PC-3 (cell line): ENCODE measurements around the gene SIGLEC6. TPM values are rescaled to one million over a fixed set of nuclear protein-coding genes. Genes with fewer than 3 reads are reported as not detected.

Experiments
- ATAC-seq: fragments of 200-7000 bp; cut with Tn5 transposase; 2 replicates; pipeline ENCODE4 v1.9.1; 2020; ENCODE audit warnings: mild to moderate bottlenecking, moderate library complexity
- BruUV-seq: library from RNA; stranded (reverse); fragments of 400-500 nt; replicated peaks from 2 replicates; lab custom pipeline; 2021; lab: Mats Ljungman, UMichigan
- CTCF ChIA-PET: fragments of 300-600 bp; sonication (Branson Sonifier 250); formaldehyde crosslinking; loops from one replicate; lab custom pipeline; 2022; ENCODE audit warnings: antibody characterized with exemption; lab: Charles Lee
- POLR2A ChIA-PET: fragments of 300-600 bp; sonication (Branson Sonifier 250); formaldehyde crosslinking; loops from one replicate; lab custom pipeline; 2022; ENCODE audit warnings: antibody characterized with exemption; ENCODE audit not compliant: unreplicated experiment; lab: Charles Lee
- DNase-seq: peaks from one replicate; pipeline ENCODE4 v3.0.0-alpha.2; 2015
- H2AFZ ChIP-seq: fragments of 300-600 bp; sonication (generic); 2 replicates; pipeline ENCODE4 v1.6.0; 2016; ENCODE audit warnings: antibody characterized with exemption, low read length
- H3F3A ChIP-seq: fragments of 300-600 bp; sonication (generic); one replicate; pipeline ENCODE4 v1.6.0; 2017; ENCODE audit warnings: antibody characterized with exemption, low read length, control low read depth, mild to moderate bottlenecking; ENCODE audit not compliant: unreplicated experiment
- H3K27ac ChIP-seq: fragments of 300-600 bp; sonication (generic); 2 replicates; pipeline ENCODE4 v1.5.1; 2016; ENCODE audit warnings: mild to moderate bottlenecking, low read length
- H3K27me3 ChIP-seq: fragments of 300-600 bp; sonication (generic); 2 replicates; pipeline ENCODE4 v1.6.1; 2016; ENCODE audit warnings: low read length, mixed read lengths
- H3K36me3 ChIP-seq: fragments of 300-600 bp; sonication (generic); 2 replicates; pipeline ENCODE4 v1.6.1; 2016; ENCODE audit warnings: low read depth, mixed run types, low read length, mixed read lengths
- H3K4me1 ChIP-seq: fragments of 300-600 bp; sonication (generic); 2 replicates; pipeline ENCODE4 v1.5.1; 2016; ENCODE audit warnings: low read length; ENCODE audit not compliant: insufficient read depth
- H3K4me2 ChIP-seq: fragments of 300-600 bp; sonication (generic); 2 replicates; pipeline ENCODE4 v1.6.0; 2016; ENCODE audit warnings: low read length
- H3K4me3 ChIP-seq: fragments of 300-600 bp; sonication (generic); 2 replicates; pipeline ENCODE4 v1.5.1; 2016; ENCODE audit warnings: mild to moderate bottlenecking, low read length, mixed read lengths
- H3K79me2 ChIP-seq: fragments of 300-600 bp; sonication (generic); 2 replicates; pipeline ENCODE4 v1.6.1; 2017; ENCODE audit warnings: low read length, mixed read lengths
- H3K9ac ChIP-seq: fragments of 300-600 bp; sonication (generic); 2 replicates; pipeline ENCODE4 v1.6.0; 2016; ENCODE audit warnings: mild to moderate bottlenecking, low read length
- H3K9me2 ChIP-seq: fragments of 300-600 bp; sonication (generic); replicated peaks from 2 replicates; pipeline ENCODE4 v1.6.1; 2016; ENCODE audit warnings: mixed run types, low read length, mixed read lengths
- H3K9me3 ChIP-seq: fragments of 300-600 bp; sonication (generic); 2 replicates; pipeline ENCODE4 v1.6.1; 2016; ENCODE audit warnings: low read length, mixed read lengths
- H4K20me1 ChIP-seq: fragments of 300-600 bp; sonication (generic); 2 replicates; pipeline ENCODE4 v1.6.1; 2016; ENCODE audit warnings: low read length, mixed read lengths
- CTCF ChIP-seq: fragments of 300-600 bp; sonication (generic); conservative IDR thresholded peaks from 2 replicates; pipeline ENCODE4 v1.5.1; 2017; ENCODE audit warnings: antibody characterized with exemption, low read depth, mild to moderate bottlenecking, low read length
- EZH2 ChIP-seq: fragments of 300-600 bp; sonication (generic); IDR thresholded peaks from one replicate; pipeline ENCODE4 v1.6.1; 2017; ENCODE audit warnings: antibody characterized with exemption, mild to moderate bottlenecking, low read length; ENCODE audit not compliant: unreplicated experiment
- EZH2phosphoT487 ChIP-seq: fragments of 300-600 bp; sonication (generic); IDR thresholded peaks from 2 replicates; pipeline ENCODE4 v1.6.1; 2018; ENCODE audit warnings: mild to moderate bottlenecking, antibody characterized with exemption, low read length, borderline replicate concordance
- intact Hi-C: fragments of 100-400 bp; cut with micrococcal nuclease; formaldehyde crosslinking; loops from 2 replicates; pipeline ENCODE4 v1.9.0; 2023
- total RNA-seq: library from RNA; depleted of rRNA; stranded (reverse); fragments of >200 nt; gene quantifications from 2 replicates; pipeline ENCODE4 v1.2.3, GENCODE V29; 2014

SIGLEC6 gene
- total RNA-seq, 1 experiment from 2014 or later = not detected

- intact Hi-C loops = no loop called here
- no peak overlapping the region for H3K4me2 ChIP-seq
- H3K4me1 ChIP-seq = no peaks in the 10 kb centered on the region
- H4K20me1 ChIP-seq = no peaks in the 10 kb centered on the region
- H3K9ac ChIP-seq = no peak overlapping the region
- DNase-seq (no peak), ATAC-seq (no peak)
- H3K36me3 ChIP-seq = no peaks in the 10 kb centered on the region
- BruUV-seq = no TSS peak
- no peaks in the 10 kb centered on the region for H3K79me2 ChIP-seq
- H3K27me3 ChIP-seq = peaks cover 44% of the 10 kb centered on the region
- TF ChIP-seq EZH2phosphoT487 (no peak), CTCF (no peak), EZH2 (no peak)
- no peak overlapping the region for H3K27ac ChIP-seq
- POLR2A ChIA-PET = no interaction called here
- no peak overlapping the region for H2AFZ ChIP-seq
- H3F3A ChIP-seq = no peaks in the 10 kb centered on the region
- CTCF ChIA-PET = no interaction called here
- H3K4me3 ChIP-seq = no peak overlapping the region
- H3K9me2 ChIP-seq = no peaks in the 10 kb centered on the region
- H3K9me3 ChIP-seq = no peaks in the 10 kb centered on the region
Observed at GRCh38 chr19:51508059-51508733, 23.3 kb downstream of the SIGLEC6 start.

- H3K9ac ChIP-seq = no peak overlapping the region
- H4K20me1 ChIP-seq = no peaks in the 10 kb centered on the region
- H3K27me3 ChIP-seq = peaks cover 43% of the 10 kb centered on the region
- intact Hi-C loops = no loop called here
- H3K4me3 ChIP-seq = no peak overlapping the region
- no peak overlapping the region for H3K4me2 ChIP-seq
- no peaks in the 10 kb centered on the region for H3K79me2 ChIP-seq
- POLR2A ChIA-PET = no interaction called here
- no peak for ATAC-seq
- H3K27ac ChIP-seq = no peak overlapping the region
- H3K4me1 ChIP-seq = no peaks in the 10 kb centered on the region
- no TSS peak for BruUV-seq
- no peak for DNase-seq
- CTCF ChIA-PET = no interaction called here
- no peaks in the 10 kb centered on the region for H3F3A ChIP-seq
- no peaks in the 10 kb centered on the region for H3K9me3 ChIP-seq
- no peak overlapping the region for H2AFZ ChIP-seq
- H3K9me2 ChIP-seq = no peaks in the 10 kb centered on the region
- no peaks in the 10 kb centered on the region for H3K36me3 ChIP-seq
- TF ChIP-seq EZH2phosphoT487 (no peak), CTCF (no peak), EZH2 (no peak)
Observed at GRCh38 chr19:51507640-51508058, 23.8 kb downstream of the SIGLEC6 start.

GRCh38 chr19:51507192-51507591 lies 24.3 kb downstream of the SIGLEC6 start:
- no TSS peak for BruUV-seq
- Histone ChIP-seq H3K27ac (no peak overlapping the region), H3K4me3 (no peak overlapping the region), H3K9me2 (no peaks in the 10 kb centered on the region), H4K20me1 (no peaks in the 10 kb centered on the region), H3F3A (no peaks in the 10 kb centered on the region), H3K4me2 (no peak overlapping the region), H3K9me3 (no peaks in the 10 kb centered on the region), H3K9ac (no peak overlapping the region), H3K27me3 (peaks cover 43% of the 10 kb centered on the region), H2AFZ (no peak overlapping the region), H3K36me3 (no peaks in the 10 kb centered on the region), H3K79me2 (no peaks in the 10 kb centered on the region), H3K4me1 (no peaks in the 10 kb centered on the region)
- ChIA-PET POLR2A (no interaction called here), CTCF (no interaction called here)
- ATAC-seq (no peak), DNase-seq (no peak)
- TF ChIP-seq EZH2phosphoT487 = no peak
- TF ChIP-seq EZH2 = no peak
- no peak for TF ChIP-seq CTCF
- intact Hi-C loops = no loop called here
